Peyer's patch (tissue), 4 donors: ENCODE measurements around the gene DDR1. TPM values are rescaled to one million over a fixed set of nuclear protein-coding genes. Genes with fewer than 3 reads are reported as not detected.

Experiments
- DNase-seq, 3 donors: peaks; one replicate each; pipeline ENCODE4 v3.0.0-alpha.2; 2017 to 2019
- H3K27ac ChIP-seq, 4 donors: fragments of 200-600 bp; sonication (generic); one replicate each; pipeline ENCODE4 v1.5.1; 2016 to 2019
- H3K27me3 ChIP-seq, 2 donors: fragments of 200-600 bp; sonication (generic); one replicate each; pipeline ENCODE4 v1.5.1; 2019
- H3K36me3 ChIP-seq, 3 donors: fragments of 200-600 bp; sonication (generic); one replicate each; pipeline ENCODE4 v1.5.1; 2016 to 2019
- H3K4me1 ChIP-seq, 4 donors: fragments of 200-600 bp; sonication (generic); one replicate each; pipeline ENCODE4 v1.5.1; 2016 to 2019
- H3K4me3 ChIP-seq, 4 donors: fragments of 200-600 bp; sonication (generic); 1 replicate in 3 of 4; 2 replicates in 1 of 4; pipeline ENCODE4 v1.5.1; 2016 to 2019; ENCODE audit warnings: mild to moderate bottlenecking in 1 of 4
- H3K9me3 ChIP-seq, 4 donors: fragments of 200-600 bp; sonication (generic); one replicate each; pipeline ENCODE4 v1.5.1; 2016 to 2019; ENCODE audit warnings: mild to moderate bottlenecking in 1 of 4
- POLR2A ChIP-seq, 2 donors: fragments of 450-650 bp; IDR thresholded peaks; one replicate each; pipeline ENCODE4 v1.5.1; 2017; ENCODE audit warnings: antibody characterized with exemption in 2 of 2, mild to moderate bottlenecking in 2 of 2, moderate library complexity in 2 of 2
- total RNA-seq, 4 donors: library from RNA; depleted of rRNA; stranded (reverse); fragments of >200 nt; gene quantifications; one replicate each; pipeline ENCODE4 v1.1.0, GENCODE V29; 2016
- TF ChIP-seq, protein P1 (sequence below), 6 experiments: fragments of 450-650 bp in 4 of 6; fragments of 200-600 bp in 2 of 6; sonication (generic) in 1 of 6; IDR thresholded peaks; one replicate each; pipeline ENCODE4 v1.5.1; 2017 to 2019; ENCODE audit warnings: antibody characterized with exemption in 6 of 6, mild to moderate bottlenecking in 3 of 6, moderate library complexity in 1 of 6

The DDR1 gene
- total RNA-seq, 4 donors from 2014 or later: 70.1 to 166 (median 143) TPM

DNA sequence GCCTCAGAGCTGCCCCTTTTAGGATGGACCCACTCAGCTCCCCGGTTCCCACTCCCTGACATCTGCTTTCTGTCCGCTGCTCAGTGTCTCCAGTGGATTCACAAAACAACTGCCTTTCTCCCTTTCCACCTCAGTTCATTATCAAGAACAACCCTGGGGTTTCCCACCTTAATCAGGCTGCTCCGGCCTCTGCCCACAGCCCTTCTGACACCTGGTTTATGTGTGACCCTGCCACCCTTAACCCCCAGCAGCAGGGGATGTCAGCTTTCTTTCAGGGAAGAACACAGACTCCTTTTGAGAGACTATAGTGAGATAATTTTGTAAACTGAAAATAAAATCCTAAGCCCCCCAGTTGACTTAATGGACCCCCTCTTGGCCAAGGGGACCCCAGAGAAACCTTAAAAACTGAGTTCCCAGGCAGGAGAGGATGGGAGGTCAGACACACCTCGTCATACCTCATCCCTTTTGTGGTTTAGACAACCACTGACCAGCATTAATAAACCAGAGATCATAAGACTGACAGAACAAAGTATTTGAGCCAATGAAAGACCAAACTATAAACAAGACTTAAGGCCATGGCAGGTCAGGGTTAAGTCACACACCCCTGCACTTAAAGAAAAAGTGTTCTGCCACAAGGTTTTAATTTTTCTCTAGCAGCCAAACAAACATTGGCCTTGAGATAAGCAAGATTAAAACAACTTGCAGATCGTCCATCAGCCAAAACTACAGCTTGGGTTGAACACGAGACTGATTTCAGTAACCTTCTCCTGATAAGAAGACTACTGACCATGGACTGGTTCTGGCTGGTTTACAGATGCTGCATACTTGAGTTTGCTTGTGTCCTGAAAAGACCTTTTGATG is 42.4 kb upstream of the DDR1 start:
- TF ChIP-seq POLR2A (IDR thresholded peaks at IDR 0.05): no peak
- TF ChIP-seq, protein P1, sequence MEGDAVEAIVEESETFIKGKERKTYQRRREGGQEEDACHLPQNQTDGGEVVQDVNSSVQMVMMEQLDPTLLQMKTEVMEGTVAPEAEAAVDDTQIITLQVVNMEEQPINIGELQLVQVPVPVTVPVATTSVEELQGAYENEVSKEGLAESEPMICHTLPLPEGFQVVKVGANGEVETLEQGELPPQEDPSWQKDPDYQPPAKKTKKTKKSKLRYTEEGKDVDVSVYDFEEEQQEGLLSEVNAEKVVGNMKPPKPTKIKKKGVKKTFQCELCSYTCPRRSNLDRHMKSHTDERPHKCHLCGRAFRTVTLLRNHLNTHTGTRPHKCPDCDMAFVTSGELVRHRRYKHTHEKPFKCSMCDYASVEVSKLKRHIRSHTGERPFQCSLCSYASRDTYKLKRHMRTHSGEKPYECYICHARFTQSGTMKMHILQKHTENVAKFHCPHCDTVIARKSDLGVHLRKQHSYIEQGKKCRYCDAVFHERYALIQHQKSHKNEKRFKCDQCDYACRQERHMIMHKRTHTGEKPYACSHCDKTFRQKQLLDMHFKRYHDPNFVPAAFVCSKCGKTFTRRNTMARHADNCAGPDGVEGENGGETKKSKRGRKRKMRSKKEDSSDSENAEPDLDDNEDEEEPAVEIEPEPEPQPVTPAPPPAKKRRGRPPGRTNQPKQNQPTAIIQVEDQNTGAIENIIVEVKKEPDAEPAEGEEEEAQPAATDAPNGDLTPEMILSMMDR (IDR thresholded peaks at IDR 0.05): no peak
- peaks cover 0 to 18% (median 0%) of the 10 kb centered on the region in 4 donors for H3K4me1 ChIP-seq
- H3K27me3 ChIP-seq: no peaks in the 10 kb centered on the region
- no peak overlapping the region for H3K27ac ChIP-seq
- H3K9me3 ChIP-seq: no peaks in the 10 kb centered on the region
- peak in 1 of 3 donors; percentile 7 for DNase-seq
- H3K36me3 ChIP-seq: no peaks in the 10 kb centered on the region
- H3K4me3 ChIP-seq: no peak overlapping the region

DNA sequence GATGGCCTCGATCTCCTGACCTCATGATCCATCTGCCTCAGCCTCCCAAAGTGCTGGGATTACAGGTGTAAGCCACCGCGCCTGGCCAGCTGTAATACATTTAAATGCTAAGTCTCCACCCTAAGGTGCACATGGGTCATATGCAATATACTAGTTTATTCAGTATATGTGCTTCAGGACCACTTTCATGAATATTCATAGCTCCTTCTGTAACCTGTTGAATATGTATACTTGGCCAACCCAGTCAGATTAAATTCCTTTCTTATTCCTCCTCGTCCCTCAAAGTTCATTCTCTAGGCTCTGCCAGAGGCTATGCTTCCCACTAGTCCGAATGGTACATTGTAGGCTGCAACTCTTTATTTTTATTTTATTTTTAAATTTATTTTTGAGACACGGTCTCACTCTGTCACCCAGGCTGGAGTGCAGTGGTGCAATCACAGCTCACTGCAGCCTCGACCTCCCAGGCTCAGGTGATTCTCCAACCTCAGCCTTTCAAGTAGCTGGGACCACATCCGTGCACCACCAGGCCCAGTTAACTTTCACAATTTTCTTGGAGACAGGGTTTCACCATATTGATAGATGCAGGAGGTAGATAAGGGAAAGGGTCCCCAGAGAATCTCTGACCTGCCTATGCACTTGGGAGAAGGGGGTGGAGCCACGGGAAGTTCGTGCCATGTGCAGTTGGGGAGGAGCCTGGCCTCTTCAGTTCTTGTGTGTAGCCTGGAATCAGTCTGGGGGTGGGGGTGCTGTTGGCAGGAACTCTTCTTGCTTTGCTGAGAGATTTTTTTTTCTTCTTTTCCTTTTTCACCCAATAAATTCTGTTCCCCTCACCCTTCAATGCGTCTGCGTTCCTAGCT is 41.3 kb upstream of the DDR1 start:
- Histone ChIP-seq H3K4me1 (peaks cover 0 to 18% (median 0%) of the 10 kb centered on the region in 4 donors), H3K4me3 (no peak overlapping the region), H3K27me3 (no peaks in the 10 kb centered on the region), H3K36me3 (no peaks in the 10 kb centered on the region), H3K9me3 (no peaks in the 10 kb centered on the region), H3K27ac (no peak overlapping the region)
- DNase-seq: peak in 1 of 3 donors; percentile 10
- TF ChIP-seq POLR2A (IDR thresholded peaks at IDR 0.05): no peak
- TF ChIP-seq, protein P1 (IDR thresholded peaks at IDR 0.05): no peak

DNA sequence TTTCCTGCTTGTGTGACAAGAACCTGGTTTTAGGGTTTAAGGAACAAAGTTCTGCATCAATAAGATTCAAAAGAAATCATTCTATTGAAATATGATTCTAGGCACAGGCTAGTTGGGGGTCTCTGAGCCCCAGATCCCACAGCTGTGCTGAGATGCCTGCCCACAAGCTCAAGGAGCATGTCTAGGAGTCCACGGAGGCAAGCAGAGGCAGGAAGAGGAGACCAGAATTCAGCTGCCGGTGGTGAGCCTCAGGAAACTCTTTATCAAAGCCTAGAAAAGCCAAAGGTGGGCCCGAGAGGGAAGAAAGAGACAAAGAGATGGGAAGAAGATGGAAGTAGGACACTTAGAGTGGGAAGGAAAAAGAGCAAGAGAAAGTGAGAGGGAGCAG is 40.7 kb upstream of the DDR1 start:
- peak in 1 of 3 donors; percentile 5 for DNase-seq
- H3K9me3 ChIP-seq: no peaks in the 10 kb centered on the region
- no peaks in the 10 kb centered on the region for H3K36me3 ChIP-seq
- H3K4me3 ChIP-seq: no peak overlapping the region
- H3K27me3 ChIP-seq: no peaks in the 10 kb centered on the region
- TF ChIP-seq POLR2A (IDR thresholded peaks at IDR 0.05): no peak
- TF ChIP-seq, protein P1 (IDR thresholded peaks at IDR 0.05): no peak
- H3K4me1 ChIP-seq: peaks cover 0 to 18% (median 0%) of the 10 kb centered on the region in 4 donors
- H3K27ac ChIP-seq: no peak overlapping the region

DNA sequence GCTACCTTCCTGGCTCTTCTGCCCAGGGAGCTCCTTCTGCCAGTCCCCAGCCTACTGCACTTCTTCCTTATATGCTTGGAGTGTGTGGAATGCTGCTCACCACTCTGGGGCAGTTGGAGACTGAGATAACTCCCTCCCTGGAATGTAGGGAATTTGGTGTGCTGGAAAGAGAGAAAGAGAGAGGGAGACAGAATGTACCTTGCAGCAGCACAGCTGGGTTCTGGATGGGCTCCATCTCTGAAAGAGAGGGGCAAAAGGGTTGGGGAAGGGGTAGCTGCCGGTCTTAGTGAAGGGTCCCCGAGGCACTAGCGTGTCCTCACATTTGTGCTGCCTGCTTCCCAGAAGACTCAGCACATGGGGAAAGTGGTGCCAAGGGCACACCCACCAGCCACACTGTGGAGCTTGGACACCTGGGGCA is 40.2 kb upstream of the DDR1 start:
- Histone ChIP-seq H3K27me3 (no peaks in the 10 kb centered on the region), H3K27ac (no peak overlapping the region), H3K36me3 (no peaks in the 10 kb centered on the region), H3K9me3 (no peaks in the 10 kb centered on the region), H3K4me1 (peaks cover 0 to 18% (median 0%) of the 10 kb centered on the region in 4 donors), H3K4me3 (no peak overlapping the region)
- peak in 1 of 3 donors; percentile 13 for DNase-seq
- TF ChIP-seq, protein P1 (IDR thresholded peaks at IDR 0.05): no peak
- no peak for TF ChIP-seq POLR2A (IDR thresholded peaks at IDR 0.05)

DNA sequence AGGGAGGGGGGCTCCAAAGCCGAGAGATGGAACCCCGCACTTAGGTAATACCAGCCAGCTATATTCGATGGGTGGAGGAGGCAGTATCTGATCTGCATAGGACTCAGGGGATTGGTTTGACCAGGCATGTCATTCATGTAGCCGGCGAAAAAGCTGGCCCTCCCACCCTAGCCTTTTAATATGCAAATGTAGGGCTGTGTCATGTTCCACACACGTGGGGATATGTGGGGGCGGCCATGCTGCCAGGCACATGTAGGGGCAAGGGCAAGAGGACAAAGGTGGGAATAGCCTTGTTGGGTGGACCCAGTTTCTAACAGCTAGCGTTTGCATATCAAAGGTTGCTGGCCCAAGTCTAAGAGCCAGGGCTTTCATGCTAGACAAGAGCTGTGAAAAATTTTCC is 39.1 kb upstream of the DDR1 start:
- Histone ChIP-seq H3K4me3 (no peak overlapping the region), H3K27me3 (no peaks in the 10 kb centered on the region), H3K9me3 (no peaks in the 10 kb centered on the region), H3K27ac (peak overlapping the region in 1 of 4 donors; percentile 56), H3K36me3 (no peaks in the 10 kb centered on the region), H3K4me1 (peaks cover 0 to 16% (median 0%) of the 10 kb centered on the region in 4 donors)
- TF ChIP-seq POLR2A (IDR thresholded peaks at IDR 0.05): no peak
- TF ChIP-seq, protein P1 (IDR thresholded peaks at IDR 0.05): no peak
- peak in 1 of 3 donors; percentile 61 for DNase-seq
